GM23338 (cell line): ENCODE results near the gene SUGCT. TPM values are rescaled to one million over a fixed set of nuclear protein-coding genes. Genes with fewer than 3 reads are reported as not detected.

ENCODE experiments used
- ATAC-seq: fragments of 200-7000 bp; cut with Tn5 transposase; 3 replicates; pipeline ENCODE4 v1.9.1; 2020
- DNase-seq: peaks from one replicate; pipeline ENCODE4 v3.0.0-alpha.2; 2015; ENCODE audit warnings: low spot score
- H2AFZ ChIP-seq: fragments of 200-600 bp; sonication (generic); 2 replicates; pipeline ENCODE4 v1.8.0; 2016; ENCODE audit warnings: antibody characterized with exemption, mild to moderate bottlenecking, moderate library complexity
- H3F3A ChIP-seq: fragments of 200-600 bp; sonication (generic); replicated peaks from 2 replicates; pipeline ENCODE4 v1.8.0; 2017; ENCODE audit warnings: antibody characterized with exemption, mixed run types, low read depth
- H3K27ac ChIP-seq: fragments of 200-600 bp; sonication (generic); 2 replicates; pipeline ENCODE4 v1.6.1; 2016; ENCODE audit warnings: low read depth
- H3K27me3 ChIP-seq: fragments of 200-600 bp; sonication (generic); 2 replicates; pipeline ENCODE4 v1.8.0; 2016; ENCODE audit warnings: mild to moderate bottlenecking, mixed run types, moderate library complexity; ENCODE audit not compliant: insufficient read depth
- H3K36me3 ChIP-seq: fragments of 200-600 bp; sonication (generic); 2 replicates; pipeline ENCODE4 v1.8.0; 2016; ENCODE audit warnings: mild to moderate bottlenecking; ENCODE audit not compliant: insufficient read depth
- H3K4me1 ChIP-seq: fragments of 200-600 bp; sonication (generic); 2 replicates; pipeline ENCODE4 v1.8.0; 2016; ENCODE audit warnings: mild to moderate bottlenecking, moderate library complexity; ENCODE audit not compliant: insufficient read depth
- H3K4me2 ChIP-seq: fragments of 200-600 bp; sonication (generic); 2 replicates; pipeline ENCODE4 v1.7.1; 2017; ENCODE audit warnings: mixed run types
- H3K4me3 ChIP-seq: fragments of 200-600 bp; sonication (generic); 2 replicates; pipeline ENCODE4 v1.6.1; 2016; ENCODE audit warnings: mixed run types
- H3K79me2 ChIP-seq: fragments of 200-600 bp; sonication (generic); replicated peaks from 2 replicates; pipeline ENCODE4 v1.8.0; 2017; ENCODE audit warnings: mild to moderate bottlenecking; ENCODE audit not compliant: insufficient read depth
- H3K9me2 ChIP-seq: fragments of 200-600 bp; sonication (generic); 2 replicates; pipeline ENCODE4 v1.8.0; 2017; ENCODE audit not compliant: insufficient read depth
- H4K20me1 ChIP-seq: fragments of 200-600 bp; sonication (generic); replicated peaks from 2 replicates; pipeline ENCODE4 v1.8.0; 2017; ENCODE audit warnings: mild to moderate bottlenecking; ENCODE audit not compliant: insufficient read depth
- H3K27ac Mint-ChIP-seq: 2 replicates; pipeline ENCODE4 v1.8.0; 2020; ENCODE audit warnings: inconsistent platforms, mild to moderate bottlenecking, moderate library complexity, mixed read lengths
- H3K27me3 Mint-ChIP-seq: 3 replicates; pipeline ENCODE4 v1.8.0; 2022; ENCODE audit warnings: low read depth, mild to moderate bottlenecking, moderate library complexity, mixed read lengths, inconsistent platforms; ENCODE audit not compliant: insufficient read depth, poor library complexity
- H3K36me3 Mint-ChIP-seq: 3 replicates; pipeline ENCODE4 v1.8.0; 2021; ENCODE audit warnings: low read depth, mild to moderate bottlenecking, inconsistent platforms, moderate library complexity, mixed read lengths
- H3K4me1 Mint-ChIP-seq: 3 replicates; pipeline ENCODE4 v1.8.0; 2020; ENCODE audit warnings: mild to moderate bottlenecking, inconsistent platforms, mixed read lengths
- H3K4me3 Mint-ChIP-seq: 3 replicates; pipeline ENCODE4 v1.8.0; 2021; ENCODE audit warnings: moderate library complexity, mild to moderate bottlenecking, inconsistent platforms, mixed read lengths
- H3K9me3 Mint-ChIP-seq: 3 replicates; pipeline ENCODE4 v1.8.0; 2020; ENCODE audit warnings: moderate library complexity, mild to moderate bottlenecking, inconsistent platforms, mixed read lengths
- EZH2 ChIP-seq: fragments of 200-600 bp; sonication (generic); IDR thresholded peaks from one replicate; pipeline ENCODE4 v1.8.0; 2017; ENCODE audit warnings: antibody characterized with exemption, mild to moderate bottlenecking, low read depth; ENCODE audit not compliant: unreplicated experiment
- JUNB ChIP-seq: IDR thresholded peaks from one replicate; pipeline ENCODE4 v1.6.1; 2016; ENCODE audit warnings: antibody characterized with exemption; ENCODE audit not compliant: unreplicated experiment
- NANOG ChIP-seq: IDR thresholded peaks from 2 replicates; pipeline ENCODE4 v1.6.1; 2016; ENCODE audit warnings: antibody characterized with exemption, borderline replicate concordance
- POLR2AphosphoS5 ChIP-seq: IDR thresholded peaks from 2 replicates; pipeline ENCODE4 v1.6.1; 2016; ENCODE audit warnings: antibody characterized with exemption, low read depth
- REST ChIP-seq: IDR thresholded peaks from one replicate; pipeline ENCODE4 v1.6.1; 2018; ENCODE audit warnings: antibody characterized with exemption; ENCODE audit not compliant: unreplicated experiment
- STAT1 ChIP-seq: IDR thresholded peaks from one replicate; pipeline ENCODE4 v1.6.1; 2016; ENCODE audit warnings: antibody characterized with exemption; ENCODE audit not compliant: unreplicated experiment
- ZNF114 ChIP-seq: fragments of 250-450 bp; sonication (Bioruptor Pico); IDR thresholded peaks from 2 replicates; pipeline ENCODE4 v1.5.0; 2020; ENCODE audit warnings: mild to moderate bottlenecking, moderate library complexity
- polyA plus RNA-seq: library from polyadenylated mRNA; unstranded; fragments of >200 nt; fragmentation: Nextera tagmentation; extraction: Ambion mirVana; gene quantifications from 2 replicates; pipeline ENCODE4 v1.2.1, GENCODE V29; 2016
- total RNA-seq: library from RNA; depleted of rRNA; stranded (reverse); fragments of >200 nt; shearing (Covaris generic); gene quantifications from 2 replicates; pipeline ENCODE4 v1.2.3, GENCODE V29; 2014
- TF ChIP-seq, protein P1 (sequence below): fragments of 250-450 bp; sonication (Bioruptor Pico); IDR thresholded peaks from 2 replicates; pipeline ENCODE4 v1.5.0; 2020; ENCODE audit warnings: mild to moderate bottlenecking, moderate library complexity
- TF ChIP-seq, protein P2 (sequence below): IDR thresholded peaks from 2 replicates; pipeline ENCODE4 v1.6.1; 2016; ENCODE audit warnings: antibody characterized with exemption
- TF ChIP-seq, protein P3 (sequence below), 2 experiments: fragments of 200-600 bp in 1 of 2; sonication (generic) in 1 of 2; conservative IDR thresholded peaks; 2 replicates each; pipeline versions ENCODE4 v1.5.1 to v1.6.1; 2016 to 2017; ENCODE audit warnings: antibody characterized with exemption in 2 of 2, low read depth in 2 of 2, mild to moderate bottlenecking in 2 of 2, moderate library complexity in 1 of 2

Gene SUGCT
- total and polyA plus RNA-seq, 2 experiments from 2014 or later: 4.2 to 5.6 TPM

DNA sequence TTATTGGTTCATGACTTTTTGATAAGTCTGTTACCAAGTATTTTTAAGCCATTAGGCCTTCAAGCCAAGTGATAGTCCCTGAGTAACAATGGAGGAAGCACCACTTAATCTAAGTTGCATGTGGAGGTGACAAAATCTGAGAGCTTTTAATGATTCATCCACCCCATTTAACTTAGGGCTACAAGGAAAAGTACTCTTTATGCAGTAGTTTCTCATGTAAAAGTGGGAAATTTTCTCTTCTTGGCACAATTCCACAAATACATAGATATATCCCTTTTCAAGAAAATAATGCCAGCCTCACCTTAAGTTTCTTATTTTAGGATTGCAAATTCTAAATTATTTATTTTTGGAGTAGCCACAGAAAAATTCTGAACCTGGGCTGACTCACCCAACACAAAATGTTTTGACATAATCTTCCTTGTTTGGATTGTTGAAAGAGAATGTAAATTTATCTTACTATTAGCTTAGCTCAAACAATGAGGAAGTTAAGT lies 85.7 kb downstream of the SUGCT start:
- Histone ChIP-seq H3F3A (no peaks in the 10 kb centered on the region), H2AFZ (no peak overlapping the region), H3K9me2 (no peaks in the 10 kb centered on the region), H3K27ac (no peak overlapping the region), H3K4me2 (no peak overlapping the region), H3K4me1 (no peaks in the 10 kb centered on the region), H3K4me3 (no peak overlapping the region), H3K79me2 (no peaks in the 10 kb centered on the region), H3K36me3 (no peaks in the 10 kb centered on the region), H3K27me3 (no peaks in the 10 kb centered on the region), H4K20me1 (no peaks in the 10 kb centered on the region)
- H3K36me3 Mint-ChIP-seq: peaks cover 23% of the 10 kb centered on the region; the same call in 2 of the 3 replicates
- DNase-seq: no peak
- no peaks in the 10 kb centered on the region for H3K4me1 Mint-ChIP-seq
- no peak for ATAC-seq
- H3K9me3 Mint-ChIP-seq: peaks cover 4% of the 10 kb centered on the region; the same call in 1 of the 3 replicates
- H3K4me3 Mint-ChIP-seq: no peak overlapping the region
- H3K27me3 Mint-ChIP-seq: no peaks in the 10 kb centered on the region
- TF ChIP-seq, protein P1, sequence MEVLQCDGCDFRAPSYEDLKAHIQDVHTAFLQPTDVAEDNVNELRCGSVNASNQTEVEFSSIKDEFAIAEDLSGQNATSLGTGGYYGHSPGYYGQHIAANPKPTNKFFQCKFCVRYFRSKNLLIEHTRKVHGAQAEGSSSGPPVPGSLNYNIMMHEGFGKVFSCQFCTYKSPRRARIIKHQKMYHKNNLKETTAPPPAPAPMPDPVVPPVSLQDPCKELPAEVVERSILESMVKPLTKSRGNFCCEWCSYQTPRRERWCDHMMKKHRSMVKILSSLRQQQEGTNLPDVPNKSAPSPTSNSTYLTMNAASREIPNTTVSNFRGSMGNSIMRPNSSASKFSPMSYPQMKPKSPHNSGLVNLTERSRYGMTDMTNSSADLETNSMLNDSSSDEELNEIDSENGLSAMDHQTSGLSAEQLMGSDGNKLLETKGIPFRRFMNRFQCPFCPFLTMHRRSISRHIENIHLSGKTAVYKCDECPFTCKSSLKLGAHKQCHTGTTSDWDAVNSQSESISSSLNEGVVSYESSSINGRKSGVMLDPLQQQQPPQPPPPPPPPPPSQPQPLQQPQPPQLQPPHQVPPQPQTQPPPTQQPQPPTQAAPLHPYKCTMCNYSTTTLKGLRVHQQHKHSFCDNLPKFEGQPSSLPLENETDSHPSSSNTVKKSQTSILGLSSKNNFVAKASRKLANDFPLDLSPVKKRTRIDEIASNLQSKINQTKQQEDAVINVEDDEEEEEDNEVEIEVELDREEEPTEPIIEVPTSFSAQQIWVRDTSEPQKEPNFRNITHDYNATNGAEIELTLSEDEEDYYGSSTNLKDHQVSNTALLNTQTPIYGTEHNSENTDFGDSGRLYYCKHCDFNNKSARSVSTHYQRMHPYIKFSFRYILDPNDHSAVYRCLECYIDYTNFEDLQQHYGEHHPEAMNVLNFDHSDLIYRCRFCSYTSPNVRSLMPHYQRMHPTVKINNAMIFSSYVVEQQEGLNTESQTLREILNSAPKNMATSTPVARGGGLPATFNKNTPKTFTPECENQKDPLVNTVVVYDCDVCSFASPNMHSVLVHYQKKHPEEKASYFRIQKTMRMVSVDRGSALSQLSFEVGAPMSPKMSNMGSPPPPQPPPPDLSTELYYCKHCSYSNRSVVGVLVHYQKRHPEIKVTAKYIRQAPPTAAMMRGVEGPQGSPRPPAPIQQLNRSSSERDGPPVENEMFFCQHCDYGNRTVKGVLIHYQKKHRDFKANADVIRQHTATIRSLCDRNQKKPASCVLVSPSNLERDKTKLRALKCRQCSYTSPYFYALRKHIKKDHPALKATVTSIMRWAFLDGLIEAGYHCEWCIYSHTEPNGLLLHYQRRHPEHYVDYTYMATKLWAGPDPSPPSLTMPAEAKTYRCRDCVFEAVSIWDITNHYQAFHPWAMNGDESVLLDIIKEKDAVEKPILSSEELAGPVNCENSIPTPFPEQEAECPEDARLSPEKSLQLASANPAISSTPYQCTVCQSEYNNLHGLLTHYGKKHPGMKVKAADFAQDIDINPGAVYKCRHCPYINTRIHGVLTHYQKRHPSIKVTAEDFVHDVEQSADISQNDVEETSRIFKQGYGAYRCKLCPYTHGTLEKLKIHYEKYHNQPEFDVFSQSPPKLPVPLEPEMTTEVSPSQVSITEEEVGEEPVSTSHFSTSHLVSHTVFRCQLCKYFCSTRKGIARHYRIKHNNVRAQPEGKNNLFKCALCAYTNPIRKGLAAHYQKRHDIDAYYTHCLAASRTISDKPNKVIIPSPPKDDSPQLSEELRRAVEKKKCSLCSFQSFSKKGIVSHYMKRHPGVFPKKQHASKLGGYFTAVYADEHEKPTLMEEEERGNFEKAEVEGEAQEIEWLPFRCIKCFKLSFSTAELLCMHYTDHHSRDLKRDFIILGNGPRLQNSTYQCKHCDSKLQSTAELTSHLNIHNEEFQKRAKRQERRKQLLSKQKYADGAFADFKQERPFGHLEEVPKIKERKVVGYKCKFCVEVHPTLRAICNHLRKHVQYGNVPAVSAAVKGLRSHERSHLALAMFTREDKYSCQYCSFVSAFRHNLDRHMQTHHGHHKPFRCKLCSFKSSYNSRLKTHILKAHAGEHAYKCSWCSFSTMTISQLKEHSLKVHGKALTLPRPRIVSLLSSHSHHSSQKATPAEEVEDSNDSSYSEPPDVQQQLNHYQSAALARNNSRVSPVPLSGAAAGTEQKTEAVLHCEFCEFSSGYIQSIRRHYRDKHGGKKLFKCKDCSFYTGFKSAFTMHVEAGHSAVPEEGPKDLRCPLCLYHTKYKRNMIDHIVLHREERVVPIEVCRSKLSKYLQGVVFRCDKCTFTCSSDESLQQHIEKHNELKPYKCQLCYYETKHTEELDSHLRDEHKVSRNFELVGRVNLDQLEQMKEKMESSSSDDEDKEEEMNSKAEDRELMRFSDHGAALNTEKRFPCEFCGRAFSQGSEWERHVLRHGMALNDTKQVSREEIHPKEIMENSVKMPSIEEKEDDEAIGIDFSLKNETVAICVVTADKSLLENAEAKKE (CRISPR knock-in tag): no peak
- TF ChIP-seq JUNB: no peak
- H3K27ac Mint-ChIP-seq: no peak overlapping the region

- ATAC-seq (no peak), DNase-seq (no peak)
- Histone ChIP-seq H3K79me2 (no peaks in the 10 kb centered on the region), H3K4me1 (no peaks in the 10 kb centered on the region), H2AFZ (no peak overlapping the region), H4K20me1 (no peaks in the 10 kb centered on the region), H3K4me3 (no peak overlapping the region), H3K36me3 (no peaks in the 10 kb centered on the region), H3K27ac (no peak overlapping the region), H3F3A (no peaks in the 10 kb centered on the region), H3K9me2 (no peaks in the 10 kb centered on the region), H3K4me2 (no peak overlapping the region), H3K27me3 (no peaks in the 10 kb centered on the region)
- Mint-ChIP-seq H3K4me1 (no peaks in the 10 kb centered on the region), H3K27ac (no peak overlapping the region), H3K36me3 (peaks cover 20% of the 10 kb centered on the region; the same call in 2 of the 3 replicates), H3K4me3 (no peak overlapping the region), H3K27me3 (no peaks in the 10 kb centered on the region), H3K9me3 (peaks cover 4% of the 10 kb centered on the region; the same call in 1 of the 3 replicates)
- no peak for TF ChIP-seq STAT1
- TF ChIP-seq, protein P2, sequence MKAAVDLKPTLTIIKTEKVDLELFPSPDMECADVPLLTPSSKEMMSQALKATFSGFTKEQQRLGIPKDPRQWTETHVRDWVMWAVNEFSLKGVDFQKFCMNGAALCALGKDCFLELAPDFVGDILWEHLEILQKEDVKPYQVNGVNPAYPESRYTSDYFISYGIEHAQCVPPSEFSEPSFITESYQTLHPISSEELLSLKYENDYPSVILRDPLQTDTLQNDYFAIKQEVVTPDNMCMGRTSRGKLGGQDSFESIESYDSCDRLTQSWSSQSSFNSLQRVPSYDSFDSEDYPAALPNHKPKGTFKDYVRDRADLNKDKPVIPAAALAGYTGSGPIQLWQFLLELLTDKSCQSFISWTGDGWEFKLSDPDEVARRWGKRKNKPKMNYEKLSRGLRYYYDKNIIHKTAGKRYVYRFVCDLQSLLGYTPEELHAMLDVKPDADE: no peak
- TF ChIP-seq NANOG: no peak
- TF ChIP-seq POLR2AphosphoS5: no peak
- TF ChIP-seq ZNF114 (CRISPR knock-in tag): no peak
- no peak for TF ChIP-seq REST
- TF ChIP-seq, protein P3, sequence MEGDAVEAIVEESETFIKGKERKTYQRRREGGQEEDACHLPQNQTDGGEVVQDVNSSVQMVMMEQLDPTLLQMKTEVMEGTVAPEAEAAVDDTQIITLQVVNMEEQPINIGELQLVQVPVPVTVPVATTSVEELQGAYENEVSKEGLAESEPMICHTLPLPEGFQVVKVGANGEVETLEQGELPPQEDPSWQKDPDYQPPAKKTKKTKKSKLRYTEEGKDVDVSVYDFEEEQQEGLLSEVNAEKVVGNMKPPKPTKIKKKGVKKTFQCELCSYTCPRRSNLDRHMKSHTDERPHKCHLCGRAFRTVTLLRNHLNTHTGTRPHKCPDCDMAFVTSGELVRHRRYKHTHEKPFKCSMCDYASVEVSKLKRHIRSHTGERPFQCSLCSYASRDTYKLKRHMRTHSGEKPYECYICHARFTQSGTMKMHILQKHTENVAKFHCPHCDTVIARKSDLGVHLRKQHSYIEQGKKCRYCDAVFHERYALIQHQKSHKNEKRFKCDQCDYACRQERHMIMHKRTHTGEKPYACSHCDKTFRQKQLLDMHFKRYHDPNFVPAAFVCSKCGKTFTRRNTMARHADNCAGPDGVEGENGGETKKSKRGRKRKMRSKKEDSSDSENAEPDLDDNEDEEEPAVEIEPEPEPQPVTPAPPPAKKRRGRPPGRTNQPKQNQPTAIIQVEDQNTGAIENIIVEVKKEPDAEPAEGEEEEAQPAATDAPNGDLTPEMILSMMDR (conservative IDR thresholded peaks at IDR 0.05; ENCODE audit: low read depth in 2 of 2): no peak
- TF ChIP-seq EZH2: no peak
Observed at GRCh38 chr7:40221836-40222235, 87.0 kb downstream of the SUGCT start.
